ENCODE results near the gene COL27A1. TPM values are rescaled to one million over a fixed set of nuclear protein-coding genes. Genes with fewer than 3 reads are reported as not detected.
"Not testable (repeated sequence)": the region's sequence is repeated elsewhere in the genome, so short reads cannot be mapped to it uniquely, and the experiment has no call there.

COL27A1 gene
- total and polyA plus RNA-seq, 2 donors (not counting 1 experiment from before 2014, with no cell fraction given), result 0.16 to 0.27 TPM

GRCh38 chr9:114126247-114127060 lies 28.9 kb upstream of the COL27A1 start:
- TF ChIP-seq CTCF (IDR thresholded peaks at IDR 0.05), result no peak
- no peak for TF ChIP-seq EZH2 (IDR thresholded peaks at IDR 0.05; ENCODE audit: borderline replicate concordance, insufficient read depth, low read depth, low read length, poor library complexity, severe bottlenecking)
- H3K4me1 Mint-ChIP-seq, result no peaks in the 10 kb centered on the region
- peaks cover 8% of the 10 kb centered on the region for H3K9me3 Mint-ChIP-seq (ENCODE audit: insufficient read depth)
- Histone ChIP-seq H3K9ac (ENCODE audit: low read length) (no peak overlapping the region), H3K27me3 (replicated peaks in 1 of 4; ENCODE audit: control extremely low read depth in 1 of 4, control insufficient read depth in 3 of 4, insufficient read depth in 4 of 4, low read length in 3 of 4) (peaks cover 0 to 4% (median 0%) of the 10 kb centered on the region in 4 experiments), H3K4me3 (ENCODE audit: control extremely low read depth in 1 of 5, extremely low read depth in 1 of 5, insufficient read depth in 1 of 5, low read depth in 2 of 5, low read length in 4 of 5) (no peak overlapping the region), H3K36me3 (replicated peaks in 1 of 2; ENCODE audit: control extremely low read depth in 1 of 2, control insufficient read depth in 1 of 2, extremely low read depth in 1 of 2, insufficient read depth in 2 of 2, low read length in 1 of 2) (no peaks in the 10 kb centered on the region), H4K20me1 (ENCODE audit: control insufficient read depth, insufficient read depth, low read length, poor library complexity, severe bottlenecking) (no peaks in the 10 kb centered on the region), H3K27ac (ENCODE audit: low read length in 2 of 2) (no peak overlapping the region), H3K4me1 (ENCODE audit: control insufficient read depth in 2 of 2, insufficient read depth in 2 of 2, low read length in 2 of 2) (no peaks in the 10 kb centered on the region), H2AFZ (ENCODE audit: insufficient read depth, low read depth, low read length, poor library complexity, severe bottlenecking) (no peak overlapping the region), H3K4me2 (replicated peaks; ENCODE audit: low read depth, low read length, poor library complexity, severe bottlenecking) (no peak overlapping the region), H3K9me3 (ENCODE audit: control extremely low read depth in 1 of 3, control insufficient read depth in 2 of 3, insufficient read depth in 1 of 3, low read length in 2 of 3) (peaks cover 1 to 17% (median 7%) of the 10 kb centered on the region in 3 donors), H3K79me2 (ENCODE audit: control insufficient read depth, insufficient read depth, low read length) (no peaks in the 10 kb centered on the region)
- no peak for DNase-seq
- peaks cover 25% of the 10 kb centered on the region for H3K27me3 Mint-ChIP-seq
- CTCF ChIA-PET, result no interaction called here
- POLR2A ChIA-PET, result no interaction called here
- no peak overlapping the region for H3K27ac Mint-ChIP-seq
- no peak for ATAC-seq (ENCODE audit: low read depth)
- H3K4me3 Mint-ChIP-seq, result no peak overlapping the region
- intact Hi-C loops (cut with micrococcal nuclease), result no loop called here
- 71% methylated on average over 11 of the region's 13 CpGs for WGBS (ENCODE audit: insufficient coverage)

- WGBS (ENCODE audit: insufficient coverage), result 74% methylated on average over 2 of the region's 3 CpGs
- peaks cover 1 to 17% (median 7%) of the 10 kb centered on the region in 3 donors for H3K9me3 ChIP-seq (ENCODE audit: control extremely low read depth in 1 of 3, control insufficient read depth in 2 of 3, insufficient read depth in 1 of 3, low read length in 2 of 3)
- H3K4me2 ChIP-seq (replicated peaks; ENCODE audit: low read depth, low read length, poor library complexity, severe bottlenecking); H3K4me3 Mint-ChIP-seq; CTCF ChIA-PET; H3K36me3 ChIP-seq (replicated peaks in 1 of 2; ENCODE audit: control extremely low read depth in 1 of 2, control insufficient read depth in 1 of 2, extremely low read depth in 1 of 2, insufficient read depth in 2 of 2, low read length in 1 of 2); H3K9me3 Mint-ChIP-seq (ENCODE audit: insufficient read depth); H3K4me3 ChIP-seq (ENCODE audit: control extremely low read depth in 1 of 5, extremely low read depth in 1 of 5, insufficient read depth in 1 of 5, low read depth in 2 of 5, low read length in 4 of 5); H3K27me3 ChIP-seq (replicated peaks in 1 of 4; ENCODE audit: control extremely low read depth in 1 of 4, control insufficient read depth in 3 of 4, insufficient read depth in 4 of 4, low read length in 3 of 4); H3K4me1 ChIP-seq (ENCODE audit: control insufficient read depth in 2 of 2, insufficient read depth in 2 of 2, low read length in 2 of 2); POLR2A ChIA-PET; H3K9ac ChIP-seq (ENCODE audit: low read length); H3K27ac ChIP-seq (ENCODE audit: low read length in 2 of 2); ATAC-seq (ENCODE audit: low read depth); H4K20me1 ChIP-seq (ENCODE audit: control insufficient read depth, insufficient read depth, low read length, poor library complexity, severe bottlenecking); DNase-seq; intact Hi-C loops (cut with micrococcal nuclease); H2AFZ ChIP-seq (ENCODE audit: insufficient read depth, low read depth, low read length, poor library complexity, severe bottlenecking); H3K4me1 Mint-ChIP-seq; H3K27ac Mint-ChIP-seq; H3K79me2 ChIP-seq (ENCODE audit: control insufficient read depth, insufficient read depth, low read length): not testable (repeated sequence)
- peaks cover 30% of the 10 kb centered on the region for H3K27me3 Mint-ChIP-seq
These were observed 26.6 kb upstream of the COL27A1 start for GRCh38 chr9:114128759-114129158.
